ENCODE data around the gene EML4.
A peak's percentile ranks its signal among the peaks of the same experiment; 100 is the strongest.

The EML4 gene

GRCh38 chr2:42351864-42352263, 182.7 kb downstream of the EML4 start:
- TF ChIP-seq ZFX (IDR thresholded peaks at IDR 0.05), result no peak
- no peak for TF ChIP-seq CTCF (conservative IDR thresholded peaks at IDR 0.05)
- H3K27ac ChIP-seq, result no peak overlapping the region

- TF ChIP-seq ZFX (IDR thresholded peaks at IDR 0.05) (no peak), CTCF (conservative IDR thresholded peaks at IDR 0.05) (no peak)
- H3K27ac ChIP-seq, result no peak overlapping the region
Observed at GRCh38 chr2:42353792-42354429, 184.8 kb downstream of the EML4 start.

DNA sequence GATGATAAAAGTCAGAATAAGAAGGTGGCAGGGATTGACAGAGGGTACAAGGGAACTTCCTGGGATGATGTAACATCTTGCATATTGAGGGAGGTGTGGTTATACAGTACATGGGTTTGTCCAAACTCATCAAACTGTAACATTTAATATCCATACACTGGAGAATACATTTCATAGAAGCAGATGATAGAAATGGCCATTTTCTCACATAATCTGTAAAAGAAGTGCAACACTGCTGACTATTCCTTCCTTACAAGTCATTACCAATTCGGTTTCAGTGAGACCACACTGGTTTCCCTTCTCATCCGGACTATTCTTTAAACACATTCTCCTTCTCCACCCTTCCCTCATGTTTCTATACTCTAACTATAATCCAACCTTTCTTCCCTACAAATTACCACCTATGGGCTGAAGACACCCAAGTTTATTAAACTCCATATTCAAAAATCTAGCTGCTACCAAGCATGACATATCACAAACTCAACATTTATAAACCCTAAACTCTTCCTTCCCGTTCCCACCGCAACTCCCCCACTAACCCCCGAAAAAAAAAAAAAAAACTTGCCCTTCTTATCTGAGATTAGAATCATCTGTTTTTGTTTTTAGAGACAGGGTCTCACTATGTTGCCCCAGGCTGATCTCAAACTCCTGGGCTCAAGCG, 190.3 kb downstream of the EML4 start:
- H3K27ac ChIP-seq, result peak overlapping the region; percentile 97
- TF ChIP-seq ZFX (IDR thresholded peaks at IDR 0.05) (no peak), CTCF (conservative IDR thresholded peaks at IDR 0.05) (no peak)

GRCh38 chr2:42359965-42360483, 190.9 kb downstream of the EML4 start:
- H3K27ac ChIP-seq, result peak overlapping the region; percentile 97
- TF ChIP-seq CTCF (conservative IDR thresholded peaks at IDR 0.05), result no peak
- TF ChIP-seq ZFX (IDR thresholded peaks at IDR 0.05), result no peak

DNA sequence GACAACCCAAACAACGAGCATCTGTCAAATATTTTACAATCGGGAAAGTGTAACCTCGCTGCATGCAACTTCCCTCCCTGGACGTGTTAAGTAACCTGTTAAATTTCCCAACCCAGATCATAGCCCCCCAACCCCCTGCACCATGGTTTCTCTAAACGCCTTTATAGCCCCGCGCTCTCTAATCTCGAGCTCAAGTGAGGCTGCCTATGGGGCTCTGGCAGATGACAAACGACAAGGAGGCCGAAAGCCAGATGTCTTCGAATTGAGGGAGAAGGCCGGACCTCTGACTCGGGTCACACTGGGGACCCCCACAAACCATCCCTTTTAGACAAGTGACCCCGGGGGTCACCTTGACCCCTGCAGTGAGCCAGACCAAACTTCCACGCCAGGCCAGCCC, 191.3 kb downstream of the EML4 start:
- TF ChIP-seq CTCF (conservative IDR thresholded peaks at IDR 0.05), result no peak
- no peak for TF ChIP-seq ZFX (IDR thresholded peaks at IDR 0.05)
- peak overlapping the region; percentile 97 for H3K27ac ChIP-seq

GRCh38 chr2:42360890-42361727, 192.0 kb downstream of the EML4 start, which contains the start of gene COX7A2L:
Gene COX7A2L, minus strand, starts transcription at chr2:42361217. Its CDS starts 56 bp downstream, at chr2:42361161.
- TF ChIP-seq CTCF (conservative IDR thresholded peaks at IDR 0.05) (no peak), ZFX (IDR thresholded peaks at IDR 0.05) (peak; percentile 11; the same call in 1 of the 2 replicates)

More at GRCh38 chr2:42360890-42361727, 192.0 kb downstream of the EML4 start, which contains the start of gene COX7A2L:
- H3K27ac ChIP-seq, result peak within 1 kb of the TSS; percentile 97
